Activated CD8-positive, alpha-beta T cell treated with anti-CD3 and anti-CD28 coated beads, Interleukin-2, amount 10 ng/mL, durations not matched to agents 7 days and 5 days (primary cell): ENCODE data around the gene EPB41L1. TPM values are rescaled to one million over a fixed set of nuclear protein-coding genes. Genes with fewer than 3 reads are reported as not detected.

Experiments
- ATAC-seq: fragments of 150-1000 bp; cut with Tn5 transposase; one replicate; pipeline ENCODE4 v1.10.0; 2021; ENCODE audit warnings: moderate library complexity
- CTCF ChIA-PET: fragments of 350-600 bp; sonication (Branson Sonifier 250); formaldehyde crosslinking; loops from one replicate; lab custom pipeline; 2021; ENCODE audit warnings: antibody characterized with exemption; lab: Charles Lee
- POLR2A ChIA-PET: fragments of 350-600 bp; sonication (Branson Sonifier 250); formaldehyde crosslinking; loops from one replicate; lab custom pipeline; 2021; ENCODE audit warnings: antibody characterized with exemption; lab: Charles Lee
- DNase-seq: peaks from one replicate; pipeline ENCODE4 v3.0.0-alpha.2; 2020
- H3K27ac Mint-ChIP-seq: one replicate; pipeline ENCODE4 v1.8.0; 2021; ENCODE audit warnings: mild to moderate bottlenecking, mixed read lengths
- H3K27me3 Mint-ChIP-seq: one replicate; pipeline ENCODE4 v1.8.0; 2021; ENCODE audit warnings: low read depth, mixed read lengths
- H3K36me3 Mint-ChIP-seq: one replicate; pipeline ENCODE4 v1.8.0; 2021; ENCODE audit warnings: low read depth, mixed read lengths
- H3K4me1 Mint-ChIP-seq: one replicate; pipeline ENCODE4 v1.8.0; 2021; ENCODE audit warnings: low read depth, mixed read lengths
- H3K4me3 Mint-ChIP-seq: one replicate; pipeline ENCODE4 v1.8.0; 2021; ENCODE audit warnings: mild to moderate bottlenecking, mixed read lengths
- H3K9me3 Mint-ChIP-seq: one replicate; pipeline ENCODE4 v1.8.0; 2022; ENCODE audit warnings: mixed read lengths; ENCODE audit not compliant: insufficient read depth
- total RNA-seq, 2 experiments: library from RNA; stranded (reverse); gene quantifications; one replicate each; pipeline ENCODE4 v1.2.3, GENCODE V29; 2021

EPB41L1 gene
- total RNA-seq: not detected

DNA sequence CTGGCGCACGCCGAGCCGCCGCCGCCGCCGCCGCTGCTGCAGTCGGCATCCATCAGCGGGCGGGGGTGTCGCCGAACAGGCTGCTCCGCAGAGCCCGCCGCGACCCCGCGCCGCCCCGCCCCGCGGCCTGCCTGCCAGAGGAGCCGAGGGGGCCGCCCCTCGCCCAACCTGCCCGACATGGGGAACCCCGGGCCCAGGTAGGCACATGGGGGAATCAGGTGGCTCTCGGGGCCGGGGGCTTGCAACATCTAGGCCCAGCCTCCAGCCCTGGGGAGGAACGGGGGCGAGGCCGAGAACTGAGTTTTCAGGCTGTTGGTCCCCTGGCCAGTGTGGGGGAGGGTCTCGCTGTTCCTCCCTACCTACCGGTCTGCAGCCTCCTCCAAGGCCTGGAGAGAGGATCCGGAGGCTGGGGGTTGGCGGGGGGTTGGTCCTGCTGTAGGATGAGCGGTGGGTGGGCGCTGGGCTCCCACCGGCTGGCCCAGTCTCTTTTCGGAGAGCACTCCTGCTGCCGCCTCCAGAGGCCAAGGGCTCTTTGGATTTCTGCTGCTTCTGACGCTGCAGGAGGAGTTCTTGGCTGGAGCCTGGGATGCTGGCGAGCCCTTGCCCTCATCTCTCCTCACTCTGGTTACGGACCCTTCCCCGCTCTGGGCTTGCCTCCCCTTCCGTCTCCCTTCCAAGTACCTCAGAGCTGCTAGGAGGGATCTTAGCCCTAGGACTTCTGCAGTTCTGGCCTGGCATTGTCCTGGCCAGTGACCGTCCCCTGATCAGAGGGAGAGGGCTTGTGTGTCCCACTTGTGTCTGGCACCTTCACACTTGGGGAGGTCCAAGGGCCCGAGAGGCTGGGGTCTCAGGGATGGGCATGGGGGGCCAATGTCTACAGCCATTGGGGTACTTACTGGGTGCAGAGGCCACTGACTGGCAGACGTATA lies at the start of gene EPB41L1:
EPB41L1 (plus strand) TSS at position 41 of the 929 bp plus-strand sequence. CDS start 19,038 bp downstream, outside the sequence.
- ChIA-PET CTCF (interaction anchor here (1.1 to 3.4 kb wide), 6 partner anchors 8 to 162 kb away, joined by 3 to 16 read pairs (median 10); no protein-coding TSS in a partner anchor), POLR2A (no interaction called here)
- Mint-ChIP-seq H3K27me3 (peaks cover 35% of the 10 kb centered on the region), H3K4me3 (peak within 1 kb of the TSS; percentile 7), H3K4me1 (no peaks in the 10 kb centered on the region), H3K9me3 (no peaks in the 10 kb centered on the region), H3K27ac (no peak within 1 kb of the TSS), H3K36me3 (no peaks in the 10 kb centered on the region)
- ATAC-seq: no peak
- DNase-seq: no peak

DNA sequence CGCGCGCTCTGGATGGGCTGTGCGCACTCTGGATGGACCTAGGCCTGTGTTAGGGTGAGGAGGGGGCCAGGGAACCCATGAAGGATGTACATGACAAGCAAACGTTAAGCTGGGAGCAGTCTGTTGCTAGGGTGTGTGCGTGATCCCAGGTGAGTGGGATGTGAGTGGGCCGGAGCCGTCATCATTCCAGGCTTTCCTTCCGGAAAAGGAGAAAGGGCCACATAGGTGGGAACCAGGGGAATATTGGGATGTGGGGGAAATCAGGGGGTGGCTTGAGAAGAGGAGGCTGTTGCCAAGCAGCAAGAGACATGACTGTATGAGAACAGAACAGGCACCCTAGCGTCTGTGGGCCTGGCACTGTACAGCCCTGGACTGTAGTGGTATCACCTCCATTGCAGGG lies 49.7 kb upstream of the EPB41L1 start:
- Mint-ChIP-seq H3K9me3 (no peaks in the 10 kb centered on the region), H3K36me3 (no peaks in the 10 kb centered on the region), H3K4me1 (no peaks in the 10 kb centered on the region), H3K27ac (no peak overlapping the region), H3K4me3 (no peak overlapping the region), H3K27me3 (peaks cover 3% of the 10 kb centered on the region)
- DNase-seq (no peak), ATAC-seq (no peak)
- ChIA-PET POLR2A (no interaction called here), CTCF (no interaction called here)

DNA sequence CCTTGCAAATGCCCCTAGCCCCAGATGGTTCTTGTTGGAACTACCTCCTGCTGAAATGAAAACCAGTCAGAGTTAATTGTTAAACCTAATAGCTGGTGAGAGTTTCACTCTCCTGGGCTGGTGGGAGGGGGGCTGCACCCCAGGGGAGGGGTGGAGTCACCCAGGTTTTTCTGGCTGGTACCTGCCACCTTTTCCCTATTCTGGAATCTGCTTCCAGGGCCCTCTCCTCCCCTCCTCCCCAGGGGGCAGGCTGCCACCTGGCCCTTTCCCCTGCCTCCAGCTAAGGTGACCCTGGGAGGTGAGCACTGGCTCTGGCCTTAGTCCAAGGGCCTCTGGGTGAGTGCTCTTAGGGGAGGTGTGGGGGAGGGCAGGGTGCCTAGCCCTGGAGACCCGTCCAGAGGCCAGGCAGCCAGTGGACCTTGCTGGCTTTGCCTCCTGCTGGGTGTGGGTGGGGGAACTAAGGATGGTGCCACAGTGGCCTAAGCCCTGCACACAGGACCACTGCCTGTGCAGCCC lies 48.8 kb upstream of the EPB41L1 start:
- Mint-ChIP-seq H3K4me1 (no peaks in the 10 kb centered on the region), H3K27me3 (peaks cover 3% of the 10 kb centered on the region), H3K4me3 (no peak overlapping the region), H3K36me3 (no peaks in the 10 kb centered on the region), H3K27ac (no peak overlapping the region), H3K9me3 (no peaks in the 10 kb centered on the region)
- no peak for ATAC-seq
- CTCF ChIA-PET: no interaction called here
- DNase-seq: no peak
- POLR2A ChIA-PET: no interaction called here

DNA sequence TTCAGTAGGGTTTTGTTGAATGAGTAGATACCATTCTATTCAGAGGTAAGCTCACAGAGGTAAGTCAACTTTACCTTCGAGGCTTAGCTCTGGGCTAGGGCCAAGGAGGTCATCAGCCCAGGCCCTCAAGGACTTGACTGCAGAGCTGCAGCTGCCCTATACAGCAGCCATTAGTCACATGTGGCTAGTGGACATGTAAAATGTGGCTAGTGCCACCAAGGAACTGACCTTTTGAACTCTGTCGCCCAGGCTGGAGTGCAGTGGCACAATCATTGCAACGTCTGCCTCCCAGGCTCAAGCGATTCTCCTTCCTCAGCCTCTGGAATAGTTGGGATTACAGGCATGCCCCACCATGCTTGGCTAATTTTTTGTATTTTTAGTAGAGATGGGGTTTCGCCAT lies 47.9 kb upstream of the EPB41L1 start:
- no peaks in the 10 kb centered on the region for H3K4me1 Mint-ChIP-seq
- CTCF ChIA-PET: interaction anchor here (1.0 kb wide), 2 partner anchors 27 to 49 kb away, joined by 3 to 4 read pairs; no protein-coding TSS in a partner anchor
- ATAC-seq (no peak), DNase-seq (no peak)
- no peaks in the 10 kb centered on the region for H3K9me3 Mint-ChIP-seq
- peaks cover 3% of the 10 kb centered on the region for H3K27me3 Mint-ChIP-seq
- POLR2A ChIA-PET: no interaction called here
- no peak overlapping the region for H3K4me3 Mint-ChIP-seq
- no peaks in the 10 kb centered on the region for H3K36me3 Mint-ChIP-seq
- no peak overlapping the region for H3K27ac Mint-ChIP-seq

DNA sequence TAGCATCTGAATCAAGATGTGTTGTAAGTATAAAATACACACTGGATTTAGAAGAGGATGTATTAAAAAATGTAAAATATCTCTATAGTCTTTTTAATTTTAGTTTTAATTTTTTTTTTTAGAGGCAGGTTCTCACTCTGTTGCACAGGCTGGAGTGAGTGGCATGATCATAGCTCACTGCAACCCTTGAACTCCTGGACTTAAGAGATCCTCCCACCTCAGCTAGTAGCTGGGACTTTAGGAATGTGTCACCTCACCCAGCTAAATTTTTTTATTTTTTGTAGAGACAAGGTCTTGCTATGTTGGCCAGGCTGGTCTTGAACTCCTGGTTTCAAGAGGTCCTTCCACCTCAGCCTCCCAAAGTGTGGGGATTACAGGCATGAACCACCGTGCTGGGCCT lies 46.7 kb upstream of the EPB41L1 start:
- DNase-seq (no peak), ATAC-seq (no peak)
- no peaks in the 10 kb centered on the region for H3K9me3 Mint-ChIP-seq
- no peaks in the 10 kb centered on the region for H3K36me3 Mint-ChIP-seq
- ChIA-PET POLR2A (interaction anchor here (0.6 kb wide), 1 partner anchor 86 kb away, joined by 3 read pairs; no protein-coding TSS in a partner anchor), CTCF (interaction anchor here (0.6 to 1.1 kb wide), 2 partner anchors 30 to 115 kb away, joined by 3 read pairs; no protein-coding TSS in a partner anchor)
- H3K4me3 Mint-ChIP-seq: no peak overlapping the region
- no peaks in the 10 kb centered on the region for H3K4me1 Mint-ChIP-seq
- H3K27me3 Mint-ChIP-seq: peaks cover 9% of the 10 kb centered on the region
- H3K27ac Mint-ChIP-seq: no peak overlapping the region

DNA sequence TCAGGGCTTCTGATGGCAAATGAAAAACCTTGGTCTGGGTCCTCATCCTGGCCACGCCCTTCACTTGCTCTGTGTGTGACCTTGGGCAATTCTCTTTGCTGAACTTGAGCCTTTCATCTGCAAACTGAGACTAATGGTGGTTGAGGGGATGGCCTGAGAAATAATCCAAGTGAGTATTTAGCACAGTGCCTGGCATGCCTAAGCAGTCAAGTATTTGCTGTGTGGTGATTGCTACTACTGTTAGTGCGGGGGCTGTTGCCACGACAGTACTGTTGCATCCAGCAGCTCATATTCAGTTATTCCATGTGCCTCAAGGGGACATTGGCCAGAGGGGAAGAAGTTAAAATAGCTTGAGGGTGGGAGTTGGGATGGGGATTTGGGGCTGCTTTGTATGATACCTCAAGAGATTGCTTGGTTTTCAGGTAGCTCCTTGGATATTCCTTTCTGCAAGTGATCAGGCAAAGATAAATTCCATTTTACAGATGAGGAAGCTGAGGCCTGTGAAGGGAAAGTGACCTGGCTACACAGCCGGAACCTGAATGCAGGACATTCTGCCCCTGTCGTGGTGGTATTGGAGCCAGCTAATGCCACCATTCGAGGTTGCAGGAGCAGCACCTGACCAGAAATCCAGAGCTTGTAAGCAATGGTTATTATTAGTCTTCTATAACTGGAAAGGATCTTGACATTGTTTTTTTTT lies 45.1 kb upstream of the EPB41L1 start:
- no peaks in the 10 kb centered on the region for H3K4me1 Mint-ChIP-seq
- CTCF ChIA-PET: interaction anchor here (1.1 kb wide), 1 partner anchor 116 kb away, joined by 4 read pairs; no protein-coding TSS in a partner anchor

DNA sequence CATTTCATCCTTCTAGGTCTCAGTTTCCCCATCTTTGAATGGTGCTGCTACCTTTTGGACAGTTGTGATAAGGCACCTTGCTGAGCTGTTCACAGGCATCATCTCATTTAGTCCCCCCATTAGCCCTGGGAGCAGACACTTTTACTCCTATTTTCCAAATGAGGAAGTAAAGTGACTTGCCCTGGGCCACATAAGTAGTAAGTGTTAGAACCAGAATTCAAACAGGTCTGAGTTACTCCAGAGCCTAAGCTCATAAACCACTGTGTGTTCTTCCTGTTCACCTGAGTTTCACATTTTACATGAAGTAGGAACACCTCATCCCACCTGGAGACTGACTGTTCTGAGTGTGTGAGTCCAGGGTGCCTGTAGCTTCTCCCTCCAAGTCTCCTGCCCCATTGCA lies 43.5 kb upstream of the EPB41L1 start:
- Mint-ChIP-seq H3K27ac (no peak overlapping the region), H3K36me3 (no peaks in the 10 kb centered on the region), H3K4me1 (no peaks in the 10 kb centered on the region), H3K4me3 (no peak overlapping the region), H3K9me3 (no peaks in the 10 kb centered on the region), H3K27me3 (peaks cover 16% of the 10 kb centered on the region)
- no peak for ATAC-seq
- DNase-seq: no peak
- CTCF ChIA-PET: interaction anchor here (1.3 kb wide), 1 partner anchor 118 kb away, joined by 5 read pairs; no protein-coding TSS in a partner anchor
- POLR2A ChIA-PET: no interaction called here

More for the DNA sequence above, 45.1 kb upstream of the EPB41L1 start:
- no peaks in the 10 kb centered on the region for H3K36me3 Mint-ChIP-seq
- DNase-seq (no peak), ATAC-seq (no peak)
- no peaks in the 10 kb centered on the region for H3K9me3 Mint-ChIP-seq
- H3K27ac Mint-ChIP-seq: no peak overlapping the region
- no peak overlapping the region for H3K4me3 Mint-ChIP-seq
- POLR2A ChIA-PET: no interaction called here
- peaks cover 14% of the 10 kb centered on the region for H3K27me3 Mint-ChIP-seq

DNA sequence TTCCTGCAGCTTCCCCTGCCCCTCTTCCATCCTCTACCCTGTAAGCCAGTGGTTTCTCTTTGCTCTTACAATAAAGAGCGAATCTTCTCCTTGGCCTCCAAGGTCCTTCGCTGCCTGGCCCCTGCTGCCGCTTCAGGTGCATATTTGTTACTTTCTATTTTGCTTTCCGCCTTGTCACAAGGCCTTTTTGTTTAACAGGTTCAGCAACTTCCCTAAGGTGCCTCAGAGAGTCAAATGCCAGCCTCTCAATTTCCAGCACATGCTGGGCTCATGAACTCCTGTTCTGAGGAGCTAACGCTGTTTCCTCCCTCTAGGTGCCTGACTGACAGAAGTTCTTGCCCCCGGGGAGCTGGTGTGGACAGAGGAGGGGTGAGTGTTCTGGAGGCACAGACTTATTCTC lies 42.4 kb upstream of the EPB41L1 start:
- H3K27ac Mint-ChIP-seq: no peak overlapping the region
- DNase-seq: no peak
- H3K27me3 Mint-ChIP-seq: peaks cover 18% of the 10 kb centered on the region
- no peak for ATAC-seq
- no peaks in the 10 kb centered on the region for H3K9me3 Mint-ChIP-seq
- ChIA-PET POLR2A (no interaction called here), CTCF (no interaction called here)
- no peaks in the 10 kb centered on the region for H3K36me3 Mint-ChIP-seq
- no peak overlapping the region for H3K4me3 Mint-ChIP-seq
- no peaks in the 10 kb centered on the region for H3K4me1 Mint-ChIP-seq

DNA sequence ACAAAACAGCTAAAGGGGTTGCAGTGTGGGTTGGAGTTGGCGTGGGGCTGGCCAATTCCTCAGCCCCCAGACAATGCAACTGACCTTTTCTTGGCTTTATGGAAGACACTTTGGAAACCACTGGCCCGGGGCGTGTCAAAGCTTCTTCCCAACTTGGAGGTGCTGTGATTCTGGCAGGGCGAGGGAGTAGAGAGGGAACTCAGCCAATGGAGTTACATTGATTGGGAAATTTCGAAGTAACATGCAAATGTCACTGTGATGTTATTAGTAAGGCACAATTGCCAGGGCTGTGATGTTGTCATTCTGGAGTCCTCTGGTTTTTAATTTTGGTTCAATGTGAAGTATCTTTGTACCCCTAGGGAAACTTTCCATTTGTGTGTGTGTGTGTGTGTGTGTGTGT lies 41.5 kb upstream of the EPB41L1 start:
- POLR2A ChIA-PET: interaction anchor here (0.7 kb wide), 1 partner anchor 125 kb away, joined by 3 read pairs; no protein-coding TSS in a partner anchor
- Mint-ChIP-seq H3K27me3 (peaks cover 20% of the 10 kb centered on the region), H3K4me1 (no peaks in the 10 kb centered on the region), H3K36me3 (no peaks in the 10 kb centered on the region), H3K27ac (no peak overlapping the region), H3K9me3 (no peaks in the 10 kb centered on the region), H3K4me3 (no peak overlapping the region)
- CTCF ChIA-PET: interaction anchor here (1.4 kb wide), 1 partner anchor 120 kb away, joined by 3 read pairs; no protein-coding TSS in a partner anchor
- ATAC-seq (no peak), DNase-seq (no peak)

DNA sequence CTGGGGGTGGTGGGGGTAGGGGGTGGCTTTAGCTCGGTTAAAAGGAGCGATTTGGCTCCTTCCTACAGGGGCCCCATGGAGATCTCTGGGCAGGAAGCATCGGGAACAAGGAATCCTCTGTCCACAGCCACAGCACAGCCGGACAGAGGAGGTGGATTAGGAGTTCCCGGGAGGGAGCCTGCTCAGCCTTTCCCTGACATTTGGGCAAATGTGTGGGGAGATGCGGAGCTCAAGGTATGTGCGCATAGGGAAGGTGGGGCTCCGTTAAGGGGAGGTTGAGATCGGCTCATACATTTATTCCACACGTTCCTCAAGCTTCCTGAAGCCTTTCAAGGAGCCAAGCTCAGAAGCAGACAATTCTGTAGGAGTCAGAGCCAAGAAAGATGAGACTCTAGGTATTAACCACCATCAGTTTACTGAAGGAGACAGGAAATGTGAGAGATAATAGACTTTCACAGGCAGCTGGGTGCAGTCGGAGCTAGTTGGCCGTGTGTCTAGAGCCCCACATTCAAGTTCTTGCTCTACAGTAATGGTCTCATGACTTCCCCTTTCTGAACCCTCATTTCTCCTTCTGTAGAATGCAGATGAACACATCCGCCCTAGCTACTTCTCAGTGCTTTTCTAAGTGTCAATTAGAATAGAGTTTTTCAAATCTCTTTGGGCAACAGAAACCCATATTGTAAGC lies 40.8 kb upstream of the EPB41L1 start:
- ChIA-PET POLR2A (no interaction called here), CTCF (interaction anchor here (0.6 to 1.4 kb wide), 2 partner anchors 26 to 121 kb away, joined by 3 read pairs; no protein-coding TSS in a partner anchor)
- Mint-ChIP-seq H3K4me1 (no peaks in the 10 kb centered on the region), H3K4me3 (no peak overlapping the region), H3K9me3 (no peaks in the 10 kb centered on the region), H3K27me3 (peaks cover 20% of the 10 kb centered on the region), H3K27ac (no peak overlapping the region), H3K36me3 (no peaks in the 10 kb centered on the region)
- DNase-seq (no peak), ATAC-seq (no peak)

DNA sequence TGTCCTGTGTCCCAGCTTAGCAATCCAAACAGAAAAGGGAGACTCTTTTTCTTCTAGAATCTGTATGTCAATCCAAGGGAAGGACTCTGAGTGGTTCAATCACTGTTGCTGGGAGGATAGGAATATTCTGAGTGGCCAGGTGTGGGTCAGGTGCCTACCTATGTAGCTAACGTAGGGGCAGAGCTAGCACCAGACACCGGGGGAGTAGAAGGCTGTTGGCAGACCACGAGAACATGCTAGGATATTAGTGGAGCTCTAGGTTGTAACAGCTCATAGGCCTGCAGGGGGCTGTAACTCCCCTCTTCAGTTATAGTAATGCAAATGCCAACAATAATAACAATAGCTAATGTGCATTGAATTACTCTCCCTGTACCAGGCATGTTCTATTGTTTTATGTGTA lies 39.8 kb upstream of the EPB41L1 start:
- ATAC-seq: no peak
- ChIA-PET POLR2A (no interaction called here), CTCF (interaction anchor here (1.0 to 1.2 kb wide), 4 partner anchors 24 to 122 kb away, joined by 3 to 4 read pairs (median 4); no protein-coding TSS in a partner anchor)
- H3K4me3 Mint-ChIP-seq: no peak overlapping the region
- H3K9me3 Mint-ChIP-seq: no peaks in the 10 kb centered on the region
- peaks cover 25% of the 10 kb centered on the region for H3K27me3 Mint-ChIP-seq
- no peak overlapping the region for H3K27ac Mint-ChIP-seq
- no peaks in the 10 kb centered on the region for H3K36me3 Mint-ChIP-seq
- no peaks in the 10 kb centered on the region for H3K4me1 Mint-ChIP-seq
- no peak for DNase-seq
